ENCODE measurements around the gene BTN3A1.
"Not testable (repeated sequence)": the region's sequence is repeated elsewhere in the genome, so short reads cannot be mapped to it uniquely, and the experiment has no call there.

The BTN3A1 gene

GRCh38 chr6:26414281-26414680 is 12.2 kb downstream of the BTN3A1 start:
- no peak for DNase-seq (ENCODE audit: low read depth in 2 of 2)

GRCh38 chr6:26415036-26415614 is 13.1 kb downstream of the BTN3A1 start:
- no peak for DNase-seq (ENCODE audit: low read depth in 2 of 2)

- DNase-seq (ENCODE audit: low read depth in 2 of 2), result no peak
These were observed 13.7 kb downstream of the BTN3A1 start for GRCh38 chr6:26415791-26416190.

- no peak for DNase-seq (ENCODE audit: low read depth in 2 of 2)
These were observed 14.2 kb downstream of the BTN3A1 start for GRCh38 chr6:26416288-26416687.

GRCh38 chr6:26418077-26418476 is 16.0 kb downstream of the BTN3A1 start:
- DNase-seq (ENCODE audit: low read depth in 2 of 2), result not testable (repeated sequence)

- not testable (repeated sequence) for DNase-seq (ENCODE audit: low read depth in 2 of 2)
These were observed 16.7 kb downstream of the BTN3A1 start for GRCh38 chr6:26418795-26419194.

- no peak for DNase-seq (ENCODE audit: low read depth in 2 of 2)
These were observed 18.7 kb downstream of the BTN3A1 start for GRCh38 chr6:26420688-26421171.

GRCh38 chr6:26421259-26422144 is 19.4 kb downstream of the BTN3A1 start:
- peak; percentile 80 to 83 for DNase-seq (ENCODE audit: low read depth in 2 of 2)

- no peak for DNase-seq (ENCODE audit: low read depth in 2 of 2)
These were observed 20.3 kb downstream of the BTN3A1 start for GRCh38 chr6:26422329-26422728.

GRCh38 chr6:26426691-26427450 is 24.8 kb downstream of the BTN3A1 start:
- DNase-seq (ENCODE audit: low read depth in 2 of 2), result no peak

GRCh38 chr6:26427451-26427809 is 25.4 kb downstream of the BTN3A1 start:
- no peak for DNase-seq (ENCODE audit: low read depth in 2 of 2)

- DNase-seq (ENCODE audit: low read depth in 2 of 2), result no peak
These were observed 26.1 kb downstream of the BTN3A1 start for GRCh38 chr6:26428206-26428605.

GRCh38 chr6:26430787-26431186 is 28.7 kb downstream of the BTN3A1 start:
- DNase-seq (ENCODE audit: low read depth in 2 of 2), result no peak

GRCh38 chr6:26431258-26432172 is 29.4 kb downstream of the BTN3A1 start:
- no peak for DNase-seq (ENCODE audit: low read depth in 2 of 2)

GRCh38 chr6:26432627-26433201 is 30.6 kb downstream of the BTN3A1 start:
- peak in 1 of 2 experiments; percentile 49 for DNase-seq (ENCODE audit: low read depth in 2 of 2)

- DNase-seq (ENCODE audit: low read depth in 2 of 2), result not testable (repeated sequence)
These were observed 31.6 kb downstream of the BTN3A1 start for GRCh38 chr6:26433680-26434079.

GRCh38 chr6:26436018-26436417 is 33.9 kb downstream of the BTN3A1 start:
- DNase-seq (ENCODE audit: low read depth in 2 of 2), result no peak

GRCh38 chr6:26437550-26437949 is 35.5 kb downstream of the BTN3A1 start:
- no peak for DNase-seq (ENCODE audit: low read depth in 2 of 2)

- DNase-seq (ENCODE audit: low read depth in 2 of 2), result no peak
These were observed 35.9 kb downstream of the BTN3A1 start for GRCh38 chr6:26438000-26438399.

GRCh38 chr6:26439151-26440125 is 37.4 kb downstream of the BTN3A1 start:
- no peak for DNase-seq (ENCODE audit: low read depth in 2 of 2)
